H1 (cell line): ENCODE results near the gene MUC13. TPM values are rescaled to one million over a fixed set of nuclear protein-coding genes. Genes with fewer than 3 reads are reported as not detected.

Experiments
- CTCF ChIA-PET: fragments of 300-600 bp; sonication (Branson Sonifier 250); formaldehyde crosslinking; loops from one replicate; lab custom pipeline; 2021; ENCODE audit not compliant: partially characterized antibody; lab: Charles Lee
- POLR2A ChIA-PET: fragments of 300-600 bp; sonication (Branson Sonifier 250); formaldehyde crosslinking; loops from one replicate; lab custom pipeline; 2021; ENCODE audit warnings: inconsistent platforms; ENCODE audit not compliant: partially characterized antibody; lab: Charles Lee
- DNase-seq, 2 experiments: peaks; one replicate each; pipeline versions ENCODE4 v3.0.0 to v3.0.0-alpha.2; 2010 to 2022; ENCODE audit warnings: low spot score in 2 of 2, low read depth in 1 of 2, mixed read lengths in 1 of 2
- FAIRE-seq: peaks from 2 replicates; lab custom pipeline; 2011; peaks lifted over from hg19 to GRCh38; lab: Jason Lieb, UNC
- H2AFZ ChIP-seq: 2 replicates; pipeline ENCODE4 v1.8.1; 2012; ENCODE audit warnings: low read length, inconsistent platforms
- H2AK5ac ChIP-seq: 2 replicates; pipeline ENCODE4 v1.6.1; 2013; ENCODE audit warnings: low read depth, low read length
- H2BK120ac ChIP-seq: replicated peaks from 2 replicates; pipeline ENCODE3; 2013; ENCODE audit warnings: low read depth, low read length, inconsistent platforms
- H2BK12ac ChIP-seq: 2 replicates; pipeline ENCODE4 v1.6.1; 2013; ENCODE audit warnings: low read depth, low read length
- H2BK15ac ChIP-seq: 2 replicates; pipeline ENCODE4 v1.6.1; 2013; ENCODE audit warnings: low read length
- H2BK20ac ChIP-seq: 2 replicates; pipeline ENCODE4 v1.6.1; 2013; ENCODE audit warnings: low read length
- H2BK5ac ChIP-seq: 2 replicates; pipeline ENCODE4 v1.6.1; 2013; ENCODE audit warnings: low read depth, low read length
- H3K14ac ChIP-seq: 2 replicates; pipeline ENCODE4 v1.6.1; 2013; ENCODE audit warnings: inconsistent platforms; ENCODE audit not compliant: insufficient read length
- H3K18ac ChIP-seq: 2 replicates; pipeline ENCODE4 v1.6.1; 2013; ENCODE audit warnings: low read length; ENCODE audit errors: extremely low read depth
- H3K23ac ChIP-seq: 2 replicates; pipeline ENCODE4 v1.6.1; 2013; ENCODE audit warnings: inconsistent platforms; ENCODE audit not compliant: insufficient read length
- H3K23me2 ChIP-seq: 2 replicates; pipeline ENCODE4 v1.6.1; 2013; ENCODE audit warnings: low read depth, low read length
- H3K27ac ChIP-seq: 2 replicates; pipeline ENCODE4 v1.6.1; 2011; ENCODE audit warnings: low read depth, low read length, inconsistent platforms
- H3K27me3 ChIP-seq, 4 experiments: replicated peaks in 1 of 4; 1 replicate in 1 of 4; 2 replicates in 3 of 4; pipeline versions ENCODE4 v1.6.1 to v1.8.1; 2011 to 2013; ENCODE audit warnings: low read length in 3 of 4, mild to moderate bottlenecking in 3 of 4, inconsistent platforms in 2 of 4, mixed read lengths in 2 of 4, moderate library complexity in 1 of 4; ENCODE audit not compliant: control insufficient read depth in 3 of 4, insufficient read depth in 3 of 4; ENCODE audit errors: extremely low read depth in 1 of 4
- H3K36me3 ChIP-seq, 4 experiments: 2 replicates each; pipeline versions ENCODE4 v1.6.1 to v1.8.1; 2011 to 2013; ENCODE audit warnings: mild to moderate bottlenecking in 4 of 4, low read length in 3 of 4, moderate library complexity in 2 of 4, control low read depth in 1 of 4, inconsistent platforms in 1 of 4; ENCODE audit not compliant: insufficient read depth in 4 of 4, control insufficient read depth in 2 of 4
- H3K4ac ChIP-seq: replicated peaks from 2 replicates; pipeline ENCODE3; 2013; ENCODE audit warnings: low read length, low read depth, mixed read lengths, inconsistent platforms; ENCODE audit not compliant: insufficient read length
- H3K4me1 ChIP-seq, 4 experiments: replicated peaks in 1 of 4; 1 replicate in 1 of 4; 2 replicates in 3 of 4; pipeline versions ENCODE4 v1.6.1 to v1.8.1; 2011 to 2013; ENCODE audit warnings: low read length in 3 of 4, inconsistent platforms in 2 of 4, mixed read lengths in 1 of 4; ENCODE audit not compliant: insufficient read depth in 4 of 4, control insufficient read depth in 3 of 4
- H3K4me2 ChIP-seq, 2 experiments: 2 replicates each; pipeline versions ENCODE4 v1.6.1 to v1.8.1; 2011 to 2013; ENCODE audit warnings: low read depth in 2 of 2, low read length in 2 of 2, control low read depth in 1 of 2, inconsistent platforms in 1 of 2, mild to moderate bottlenecking in 1 of 2; ENCODE audit not compliant: insufficient read depth in 1 of 2
- H3K4me3 ChIP-seq, 4 experiments: fragments of 200-600, 300-600 bp in 1 of 4; sonication (generic), shearing (Covaris generic), sonication (Bioruptor Twin) in 1 of 4; 2 replicates each; pipeline versions ENCODE4 v1.5.1 to v1.8.1; 2011 to 2016; ENCODE audit warnings: low read length in 4 of 4, low read depth in 3 of 4, control low read depth in 2 of 4, inconsistent platforms in 2 of 4, mild to moderate bottlenecking in 2 of 4, mixed read lengths in 1 of 4, moderate library complexity in 1 of 4; ENCODE audit not compliant: insufficient read depth in 2 of 4; ENCODE audit errors: extremely low read depth in 1 of 4
- H3K56ac ChIP-seq: replicated peaks from 2 replicates; pipeline ENCODE3; 2013; ENCODE audit warnings: low read depth, mild to moderate bottlenecking, mixed read lengths, low read length, inconsistent platforms; ENCODE audit not compliant: insufficient read length
- H3K79me1 ChIP-seq: 2 replicates; pipeline ENCODE4 v1.6.1; 2013; ENCODE audit warnings: low read depth, low read length, control low read depth
- H3K79me2 ChIP-seq, 2 experiments: 2 replicates each; pipeline versions ENCODE4 v1.6.1 to v1.8.1; 2012 to 2013; ENCODE audit warnings: low read length in 2 of 2, mild to moderate bottlenecking in 2 of 2, inconsistent platforms in 1 of 2; ENCODE audit not compliant: insufficient read depth in 2 of 2, control insufficient read depth in 1 of 2
- H3K9ac ChIP-seq, 4 experiments: replicated peaks in 1 of 4; 1 replicate in 1 of 4; 2 replicates in 3 of 4; pipeline versions ENCODE4 v1.6.1 to v1.8.1; 2011 to 2013; ENCODE audit warnings: low read depth in 3 of 4, low read length in 3 of 4, control low read depth in 2 of 4, mild to moderate bottlenecking in 2 of 4, moderate library complexity in 2 of 4, inconsistent platforms in 1 of 4; ENCODE audit errors: extremely low read depth in 1 of 4
- H3K9me3 ChIP-seq, 2 experiments: 2 replicates each; pipeline versions ENCODE4 v1.6.1 to v1.8.1; 2012 to 2013; ENCODE audit warnings: mild to moderate bottlenecking in 2 of 2, moderate library complexity in 2 of 2, control low read depth in 1 of 2, inconsistent platforms in 1 of 2, low read depth in 1 of 2, low read length in 1 of 2, mixed read lengths in 1 of 2; ENCODE audit not compliant: insufficient read depth in 2 of 2
- H4K20me1 ChIP-seq, 2 experiments: replicated peaks in 1 of 2; 2 replicates each; pipeline versions ENCODE3 to v1.8.1; 2011 to 2013; ENCODE audit warnings: inconsistent platforms in 2 of 2, low read length in 2 of 2, mild to moderate bottlenecking in 1 of 2; ENCODE audit not compliant: insufficient read depth in 2 of 2, control insufficient read depth in 1 of 2
- H4K5ac ChIP-seq: 2 replicates; pipeline ENCODE4 v1.6.1; 2013; ENCODE audit warnings: low read length, low read depth, mixed read lengths, inconsistent platforms; ENCODE audit not compliant: insufficient read length
- H4K8ac ChIP-seq: 2 replicates; pipeline ENCODE4 v1.8.0; 2013; ENCODE audit warnings: mild to moderate bottlenecking, moderate library complexity, low read length, inconsistent platforms; ENCODE audit not compliant: insufficient read depth; ENCODE audit errors: extremely low read depth
- H4K91ac ChIP-seq: replicated peaks from 2 replicates; pipeline ENCODE3; 2013; ENCODE audit warnings: low read length, mixed read lengths, inconsistent platforms; ENCODE audit not compliant: insufficient read length
- KDM1A ChIP-seq: fragments of 200-600, 300-600 bp; sonication (generic); IDR thresholded peaks from 2 replicates; pipeline ENCODE4 v1.7.1; 2016; ENCODE audit warnings: mild to moderate bottlenecking, low read length, borderline replicate concordance
- SRF ChIP-seq: IDR thresholded peaks from 2 replicates; pipeline ENCODE4 v1.6.1; 2011; ENCODE audit warnings: mild to moderate bottlenecking, low read depth, low read length, moderate library complexity
- TAF7 ChIP-seq: optimal IDR thresholded peaks from 2 replicates; pipeline ENCODE3; 2011; ENCODE audit warnings: low read depth, mild to moderate bottlenecking, inconsistent platforms, low read length, moderate library complexity, borderline replicate concordance
- WGBS, 2 experiments: shearing (Covaris generic) in 1 of 2; methylation state at CpG; one replicate each; pipeline versions ENCODE4 v1.1.6 to v1.1.7; 2013 to 2015; ENCODE audit warnings: low lambda C conversion rate in 2 of 2, mixed read lengths in 2 of 2, inconsistent platforms in 1 of 2, low coverage in 1 of 2, missing lambda C conversion rate in 1 of 2; ENCODE audit not compliant: insufficient replicate concordance in 2 of 2, insufficient coverage in 1 of 2, insufficient read length in 1 of 2; ENCODE audit errors: extremely low coverage in 1 of 2, missing lambda C conversion rate in 1 of 2; 5-methylcytosine and 5-hydroxymethylcytosine counted together
- polyA plus RNA-seq, 7 experiments: library from polyadenylated mRNA; depleted of rRNA in 3 of 7; stranded (reverse) in 5 of 7; unstranded in 2 of 7; fragments of >200 nt in 5 of 7; fragments of 200-250 nt in 2 of 7; gene quantifications; 1 replicate in 5 of 7; 2 replicates in 1 of 7; 4 replicates in 1 of 7; pipeline versions ENCODE4 v1.2.1 to v1.2.3, GENCODE V29; 2011 to 2013; ENCODE audit warnings: missing spikeins in 2 of 7, mixed read lengths in 2 of 7
- total RNA-seq: library from RNA; stranded (reverse); fragmentation: NEBNext Ultra II Directional; extraction: Animal tissue kit (Norgen Biotek cat#: 25700); gene quantifications from 2 replicates; pipeline ENCODE4 v1.2.1, GENCODE V29; 2021

Gene MUC13
- total and polyA plus RNA-seq, 2 of the 8 experiments (the other 6 are each of a cell fraction or from before 2014, with no cell fraction given): not detected

GRCh38 chr3:124896824-124897526, 37.6 kb downstream of the MUC13 start:
- Histone ChIP-seq H3K79me2 (no peaks in the 10 kb centered on the region), H3K9me3 (no peaks in the 10 kb centered on the region), H3K4me1 (no peaks in the 10 kb centered on the region), H3K79me1 (no peaks in the 10 kb centered on the region; the same call in 1 of the 2 replicates), H3K27ac (no peak overlapping the region), H3K4me2 (no peak overlapping the region), H3K4me3 (no peak overlapping the region), H3K4ac (no peak overlapping the region), H4K8ac (no peak overlapping the region), H2BK12ac (no peak overlapping the region), H2BK5ac (no peak overlapping the region), H2AK5ac (no peak overlapping the region), H3K56ac (no peak overlapping the region), H4K20me1 (no peaks in the 10 kb centered on the region), H2AFZ (no peak overlapping the region), H3K9ac (no peak overlapping the region), H4K5ac (no peak overlapping the region), H2BK120ac (no peak overlapping the region), H3K23me2 (no peaks in the 10 kb centered on the region), H3K18ac (no peak overlapping the region), H4K91ac (no peak overlapping the region), H3K23ac (no peak overlapping the region), H3K14ac (no peak overlapping the region), H3K27me3 (no peaks in the 10 kb centered on the region), H3K36me3 (no peaks in the 10 kb centered on the region), H2BK20ac (no peak overlapping the region), H2BK15ac (no peak overlapping the region)
- ChIA-PET CTCF (interaction anchor here (0.9 to 4.4 kb wide), 6 partner anchors 8 to 136 kb away, joined by 3 to 19 read pairs (median 4); partner anchors contain the start of gene ITGB5), POLR2A (interaction anchor here (0.7 to 3.0 kb wide), 5 partner anchors 8 to 136 kb away, joined by 3 to 18 read pairs (median 5); partner anchors contain the start of gene ITGB5)
- 80% methylated on average over 1 of the region's 1 CpG; no CpG with 5 or more reads in 1 of the 2 experiments for WGBS, 2 experiments
- DNase-seq: no peak
- TF ChIP-seq TAF7 (no peak), KDM1A (peak; percentile 46; the same call in 1 of the 2 replicates), SRF (no peak)
- no peak for FAIRE-seq
